HFFc6 (cell line): ENCODE results near the gene NUDT3. TPM values are rescaled to one million over a fixed set of nuclear protein-coding genes. Genes with fewer than 3 reads are reported as not detected.

Experiments used
- DNase-seq: peaks from one replicate; pipeline ENCODE4 v3.0.0-alpha.2; 2018
- H3K27ac Mint-ChIP-seq: 2 replicates; pipeline ENCODE4 v1.8.0; 2020; ENCODE audit warnings: mild to moderate bottlenecking, mixed read lengths
- H3K27me3 Mint-ChIP-seq: 2 replicates; pipeline ENCODE4 v1.8.0; 2021; ENCODE audit warnings: mild to moderate bottlenecking, moderate library complexity, mixed read lengths; ENCODE audit not compliant: insufficient read depth
- H3K36me3 Mint-ChIP-seq: 2 replicates; pipeline ENCODE4 v1.8.0; 2021; ENCODE audit warnings: low read depth, mixed read lengths
- H3K4me1 Mint-ChIP-seq: 2 replicates; pipeline ENCODE4 v1.8.0; 2020; ENCODE audit warnings: low read depth, mixed read lengths
- H3K4me3 Mint-ChIP-seq: 2 replicates; pipeline ENCODE4 v1.8.0; 2020; ENCODE audit warnings: mild to moderate bottlenecking, moderate library complexity, mixed read lengths
- H3K9me3 Mint-ChIP-seq: 2 replicates; pipeline ENCODE4 v1.8.0; 2020; ENCODE audit warnings: mild to moderate bottlenecking, mixed read lengths
- total RNA-seq, 6 experiments: library from RNA; stranded (reverse); fragmentation: NEBNext Ultra II Directional; extraction: Animal tissue kit (Norgen Biotek cat#: 25700); gene quantifications; 2 replicates in 1 of 6; 3 replicates in 5 of 6; pipeline ENCODE4 v1.2.3, GENCODE V29; 2021
- TF ChIP-seq, protein P1 (sequence below): fragments of 200-600 bp; sonication (generic); IDR thresholded peaks from 2 replicates; pipeline ENCODE4 v1.5.0; 2021; ENCODE audit warnings: antibody characterized with exemption, mild to moderate bottlenecking

Gene NUDT3
- total RNA-seq, 6 experiments from 2014 or later: 11.3 to 18.9 (median 16.6) TPM

GRCh38 chr6:34424200-34425131 lies 32.0 kb upstream of the NUDT3 start:
- Mint-ChIP-seq H3K4me3 (peak overlapping the region; percentile 99), H3K27ac (peak overlapping the region; percentile 99), H3K4me1 (peaks cover 29% of the 10 kb centered on the region), H3K9me3 (no peaks in the 10 kb centered on the region), H3K36me3 (peaks cover 36% of the 10 kb centered on the region), H3K27me3 (peaks cover 14% of the 10 kb centered on the region)
- TF ChIP-seq, protein P1, sequence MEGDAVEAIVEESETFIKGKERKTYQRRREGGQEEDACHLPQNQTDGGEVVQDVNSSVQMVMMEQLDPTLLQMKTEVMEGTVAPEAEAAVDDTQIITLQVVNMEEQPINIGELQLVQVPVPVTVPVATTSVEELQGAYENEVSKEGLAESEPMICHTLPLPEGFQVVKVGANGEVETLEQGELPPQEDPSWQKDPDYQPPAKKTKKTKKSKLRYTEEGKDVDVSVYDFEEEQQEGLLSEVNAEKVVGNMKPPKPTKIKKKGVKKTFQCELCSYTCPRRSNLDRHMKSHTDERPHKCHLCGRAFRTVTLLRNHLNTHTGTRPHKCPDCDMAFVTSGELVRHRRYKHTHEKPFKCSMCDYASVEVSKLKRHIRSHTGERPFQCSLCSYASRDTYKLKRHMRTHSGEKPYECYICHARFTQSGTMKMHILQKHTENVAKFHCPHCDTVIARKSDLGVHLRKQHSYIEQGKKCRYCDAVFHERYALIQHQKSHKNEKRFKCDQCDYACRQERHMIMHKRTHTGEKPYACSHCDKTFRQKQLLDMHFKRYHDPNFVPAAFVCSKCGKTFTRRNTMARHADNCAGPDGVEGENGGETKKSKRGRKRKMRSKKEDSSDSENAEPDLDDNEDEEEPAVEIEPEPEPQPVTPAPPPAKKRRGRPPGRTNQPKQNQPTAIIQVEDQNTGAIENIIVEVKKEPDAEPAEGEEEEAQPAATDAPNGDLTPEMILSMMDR: no peak
- no peak for DNase-seq

DNA sequence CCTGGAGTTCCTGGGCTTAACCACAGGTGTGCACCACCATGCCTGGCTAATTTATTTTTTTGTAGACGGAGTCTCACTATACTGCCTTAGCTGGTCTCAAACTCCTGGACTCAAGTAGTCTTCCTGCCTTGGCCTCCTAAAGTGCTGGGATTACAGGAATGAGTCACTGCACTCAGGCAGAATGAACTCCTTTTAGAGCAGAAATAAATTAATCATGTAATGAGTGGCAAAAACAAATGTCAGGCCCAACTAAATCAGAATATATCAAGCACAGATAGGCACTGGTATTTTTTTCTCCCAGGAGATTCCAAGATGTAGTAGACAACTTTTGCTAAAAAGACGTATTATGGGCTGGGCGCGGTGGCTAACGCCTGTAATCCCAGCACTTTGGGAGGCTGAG lies 30.8 kb upstream of the NUDT3 start:
- no peaks in the 10 kb centered on the region for H3K9me3 Mint-ChIP-seq
- peak overlapping the region; percentile 78 for H3K27ac Mint-ChIP-seq
- peaks cover 7% of the 10 kb centered on the region; the same call in 1 of the 2 replicates for H3K27me3 Mint-ChIP-seq
- H3K4me3 Mint-ChIP-seq: peak overlapping the region; percentile 99
- peaks cover 35% of the 10 kb centered on the region for H3K4me1 Mint-ChIP-seq
- TF ChIP-seq, protein P1: no peak
- DNase-seq: peak; percentile 50
- H3K36me3 Mint-ChIP-seq: peaks cover 36% of the 10 kb centered on the region

DNA sequence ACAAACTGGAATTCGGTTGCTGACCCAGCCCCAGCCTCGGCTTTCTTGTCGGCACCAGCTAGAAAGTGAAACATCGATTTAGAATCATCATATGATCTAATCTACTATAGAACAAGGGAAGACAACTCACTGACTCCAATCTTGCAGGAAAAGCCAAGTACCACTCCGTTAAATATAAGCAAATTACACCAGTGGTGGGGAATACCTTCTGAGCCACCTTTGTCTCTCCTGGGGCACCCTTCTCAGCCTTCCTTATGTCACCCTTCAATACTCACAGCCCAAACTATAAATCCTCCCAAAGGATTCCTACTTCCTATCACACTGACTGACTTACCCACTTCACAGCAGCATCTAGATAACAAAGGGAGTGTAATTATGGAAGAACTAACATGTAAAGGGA lies 25.9 kb upstream of the NUDT3 start:
- Mint-ChIP-seq H3K27me3 (no peaks in the 10 kb centered on the region; the same call in 1 of the 2 replicates), H3K4me1 (peaks cover 21% of the 10 kb centered on the region), H3K36me3 (peaks cover 40% of the 10 kb centered on the region), H3K27ac (no peak overlapping the region), H3K4me3 (no peak overlapping the region), H3K9me3 (no peaks in the 10 kb centered on the region)
- DNase-seq: no peak
- TF ChIP-seq, protein P1: no peak

GRCh38 chr6:34416877-34417371 lies 24.5 kb upstream of the NUDT3 start:
- no peak overlapping the region for H3K4me3 Mint-ChIP-seq
- no peak overlapping the region for H3K27ac Mint-ChIP-seq
- no peaks in the 10 kb centered on the region; the same call in 1 of the 2 replicates for H3K27me3 Mint-ChIP-seq
- DNase-seq: no peak
- H3K9me3 Mint-ChIP-seq: no peaks in the 10 kb centered on the region
- peaks cover 24% of the 10 kb centered on the region for H3K4me1 Mint-ChIP-seq
- H3K36me3 Mint-ChIP-seq: peaks cover 39% of the 10 kb centered on the region
- TF ChIP-seq, protein P1: no peak

- Mint-ChIP-seq H3K4me3 (no peak overlapping the region), H3K9me3 (no peaks in the 10 kb centered on the region), H3K4me1 (peaks cover 24% of the 10 kb centered on the region), H3K27ac (peak overlapping the region; percentile 25; the same call in 1 of the 2 replicates), H3K36me3 (peaks cover 35% of the 10 kb centered on the region), H3K27me3 (no peaks in the 10 kb centered on the region; the same call in 1 of the 2 replicates)
- DNase-seq: peak; percentile 46
- TF ChIP-seq, protein P1: peak; percentile 67
Measured at GRCh38 chr6:34414999-34415858, 22.8 kb upstream of the NUDT3 start.
